Endothelial cell of umbilical vein (primary cell): ENCODE results near the gene THOP1. TPM values are rescaled to one million over a fixed set of nuclear protein-coding genes. Genes with fewer than 3 reads are reported as not detected.

Experiments
- BruUV-seq: library from RNA; stranded (reverse); fragments of 400-500 nt; replicated peaks from 2 replicates; lab custom pipeline; 2021; lab: Mats Ljungman, UMichigan
- CTCF ChIA-PET: fragments of 300-600, 350-600 bp; sonication (Branson Sonifier 250); formaldehyde crosslinking; loops from one replicate; lab custom pipeline; 2021; ENCODE audit warnings: antibody characterized with exemption, inconsistent platforms; lab: Charles Lee
- POLR2A ChIA-PET: fragments of 300-600, 350-600 bp; sonication (Branson Sonifier 250); formaldehyde crosslinking; loops from one replicate; lab custom pipeline; 2021; ENCODE audit warnings: antibody characterized with exemption, inconsistent platforms; lab: Charles Lee
- DNase-seq: peaks from one replicate; pipeline ENCODE4 v3.0.0-alpha.2; 2011; ENCODE audit warnings: low read depth, low spot score
- FAIRE-seq: peaks from 2 replicates; lab custom pipeline; 2011; peaks lifted over from hg19 to GRCh38; lab: Jason Lieb, UNC
- H2AFZ ChIP-seq: 2 replicates; pipeline ENCODE4 v1.6.0; 2012; ENCODE audit warnings: low read depth, low read length, control low read depth, inconsistent platforms
- H3K27ac ChIP-seq: 2 replicates; pipeline ENCODE4 v1.5.1; 2011; ENCODE audit warnings: low read depth, mild to moderate bottlenecking, control low read depth, low read length, moderate library complexity; ENCODE audit not compliant: insufficient read depth
- H3K27me3 ChIP-seq, 2 experiments: 2 replicates each; pipeline versions ENCODE4 v1.6.0 to v1.6.1; 2011; ENCODE audit warnings: low read length in 2 of 2, mixed read lengths in 1 of 2; ENCODE audit not compliant: control insufficient read depth in 2 of 2, insufficient read depth in 2 of 2
- H3K36me3 ChIP-seq, 2 experiments: 2 replicates in 1 of 2; 3 replicates in 1 of 2; pipeline ENCODE4 v1.5.1; 2011; ENCODE audit warnings: low read length in 2 of 2, mild to moderate bottlenecking in 1 of 2, moderate library complexity in 1 of 2; ENCODE audit not compliant: control insufficient read depth in 2 of 2, insufficient read depth in 2 of 2; ENCODE audit errors: extremely low read depth in 1 of 2
- H3K4me1 ChIP-seq: 3 replicates; pipeline ENCODE4 v1.5.1; 2011; ENCODE audit warnings: mild to moderate bottlenecking, low read length; ENCODE audit not compliant: control insufficient read depth, insufficient read depth; ENCODE audit errors: extremely low read depth
- H3K4me2 ChIP-seq: 2 replicates; pipeline ENCODE4 v1.6.1; 2011; ENCODE audit warnings: low read length, control low read depth, mixed read lengths; ENCODE audit not compliant: insufficient read depth
- H3K4me3 ChIP-seq, 3 experiments: fragments of 200-600 bp in 1 of 3; sonication (generic), shearing (Covaris generic) in 1 of 3; replicated peaks in 1 of 3; 2 replicates each; pipeline ENCODE4 v1.5.1; 2011 to 2016; ENCODE audit warnings: control low read depth in 3 of 3, low read length in 3 of 3, mild to moderate bottlenecking in 2 of 3, inconsistent platforms in 1 of 3, low read depth in 1 of 3, moderate library complexity in 1 of 3; ENCODE audit not compliant: insufficient read depth in 1 of 3
- H3K79me2 ChIP-seq: 2 replicates; pipeline ENCODE4 v1.6.0; 2012; ENCODE audit warnings: low read length, inconsistent platforms; ENCODE audit not compliant: control insufficient read depth, insufficient read depth
- H3K9ac ChIP-seq: replicated peaks from 2 replicates; pipeline ENCODE3; 2011; ENCODE audit warnings: low read length, control low read depth; ENCODE audit not compliant: insufficient read depth; ENCODE audit errors: extremely low read depth
- H3K9me1 ChIP-seq: replicated peaks from 3 replicates; pipeline ENCODE4 v1.6.0; 2011; ENCODE audit warnings: mild to moderate bottlenecking, low read length; ENCODE audit not compliant: control insufficient read depth, insufficient read depth; ENCODE audit errors: extremely low read depth
- H3K9me3 ChIP-seq: replicated peaks from 2 replicates; pipeline ENCODE4 v1.5.1; 2012; ENCODE audit warnings: low read length, inconsistent platforms; ENCODE audit not compliant: control insufficient read depth, insufficient read depth
- H4K20me1 ChIP-seq: replicated peaks from 2 replicates; pipeline ENCODE3; 2011; ENCODE audit warnings: mild to moderate bottlenecking, low read length; ENCODE audit not compliant: control insufficient read depth, insufficient read depth; ENCODE audit errors: extremely low read depth
- CTCF ChIP-seq, 2 donors: IDR thresholded peaks; 1 replicate in 1 of 2; 2 replicates in 1 of 2; pipeline ENCODE4 v1.5.1; 2011; ENCODE audit warnings: low read length in 2 of 2, mild to moderate bottlenecking in 2 of 2, moderate library complexity in 2 of 2, control low read depth in 1 of 2, inconsistent platforms in 1 of 2, low read depth in 1 of 2; ENCODE audit not compliant: insufficient read depth in 1 of 2; ENCODE audit errors: extremely low read depth in 1 of 2
- EZH2 ChIP-seq: IDR thresholded peaks from 2 replicates; pipeline ENCODE4 v1.6.1; 2012; ENCODE audit warnings: borderline replicate concordance, low read depth, mild to moderate bottlenecking, moderate library complexity, low read length, inconsistent platforms; ENCODE audit not compliant: severe bottlenecking
- FOS ChIP-seq: IDR thresholded peaks from 2 replicates; pipeline ENCODE4 v1.6.1; 2011; ENCODE audit warnings: mild to moderate bottlenecking, low read length, moderate library complexity, borderline replicate concordance; ENCODE audit not compliant: insufficient read depth
- GATA2 ChIP-seq: IDR thresholded peaks from 2 replicates; pipeline ENCODE4 v1.7.0; 2011; ENCODE audit warnings: low read depth, mild to moderate bottlenecking, moderate library complexity, mixed read lengths, low read length; ENCODE audit not compliant: insufficient read length, insufficient read depth
- JUN ChIP-seq: IDR thresholded peaks from 2 replicates; pipeline ENCODE4 v1.6.1; 2011; ENCODE audit warnings: borderline replicate concordance, low read depth; ENCODE audit not compliant: insufficient read length, insufficient read depth
- MAX ChIP-seq: IDR thresholded peaks from 2 replicates; pipeline ENCODE4 v1.6.1; 2011; ENCODE audit not compliant: insufficient read depth, insufficient read length
- MYC ChIP-seq: IDR thresholded peaks from one replicate; pipeline ENCODE4 v1.6.1; 2011; ENCODE audit warnings: mild to moderate bottlenecking, low read depth, low read length
- POLR2A ChIP-seq: IDR thresholded peaks from 2 replicates; pipeline ENCODE4 v1.6.1; 2012; ENCODE audit warnings: low read depth, mild to moderate bottlenecking, control low read depth, low read length
- POLR2AphosphoS5 ChIP-seq: IDR thresholded peaks from 2 replicates; pipeline ENCODE4 v1.6.1; 2012; ENCODE audit warnings: low read depth, mild to moderate bottlenecking, control low read depth, low read length, moderate library complexity; ENCODE audit not compliant: insufficient read depth
- dilution Hi-C: fragments of 300-500 bp; cut with MboI; formaldehyde crosslinking; loops from one replicate; pipeline ENCODE4 v1.15.0; 2019; ENCODE audit warnings: low sequenced_read_pairs; ENCODE audit not compliant: extremely low pct_ligation_motif_present
- intact Hi-C: fragments of 100-400 bp; cut with micrococcal nuclease; formaldehyde crosslinking; loops from one replicate; pipeline ENCODE4 v1.10.0; 2022
- polyA plus RNA-seq, 4 experiments: library from polyadenylated mRNA; depleted of rRNA in 3 of 4; stranded (reverse) in 3 of 4; unstranded in 1 of 4; fragments of >200 nt; gene quantifications; 2 replicates each; pipeline versions ENCODE4 v1.2.1 to v1.2.3, GENCODE V29; 2011 to 2012; ENCODE audit warnings: missing spikeins in 1 of 4
- total RNA-seq: library from RNA; stranded (reverse); gene quantifications from 2 replicates; pipeline ENCODE4 v1.2.3, GENCODE V29; 2021

THOP1 gene
- total and polyA plus RNA-seq, 2 donors (not counting 3 experiments of a cell fraction or from before 2014, with no cell fraction given) = 88.0 to 115 TPM

- BruUV-seq = no TSS peak
- peaks cover 8 to 44% of the 10 kb centered on the region in 2 experiments for H3K36me3 ChIP-seq
- H3K4me3 ChIP-seq = no peak overlapping the region
- CTCF ChIA-PET = interaction anchor here (1.2 kb wide), 1 partner anchor 9 kb away, joined by 7 read pairs; no protein-coding TSS in a partner anchor
- dilution Hi-C loops = loop anchor here (10.0 kb wide), 1 partner anchor 64 kb away; no protein-coding TSS in a partner anchor
- no peak overlapping the region for H3K9ac ChIP-seq
- no peak for DNase-seq
- no peak overlapping the region for H3K4me2 ChIP-seq
- no peak overlapping the region for H3K27ac ChIP-seq
- FAIRE-seq = no peak
- H2AFZ ChIP-seq = no peak overlapping the region
- H3K4me1 ChIP-seq = no peaks in the 10 kb centered on the region
- no peaks in the 10 kb centered on the region for H3K79me2 ChIP-seq
- H4K20me1 ChIP-seq = no peaks in the 10 kb centered on the region
- intact Hi-C loops = no loop called here
- POLR2A ChIA-PET = no interaction called here
- no peaks in the 10 kb centered on the region for H3K27me3 ChIP-seq
- TF ChIP-seq GATA2 = no peak
- no peak for TF ChIP-seq POLR2A
- TF ChIP-seq JUN = no peak
- TF ChIP-seq MYC = no peak
- TF ChIP-seq EZH2 = no peak
- H3K9me1 ChIP-seq = no peaks in the 10 kb centered on the region
- H3K9me3 ChIP-seq = no peaks in the 10 kb centered on the region
Observed at GRCh38 chr19:2758601-2759313, 26.5 kb upstream of the THOP1 start.

- Histone ChIP-seq H2AFZ (no peak overlapping the region), H3K79me2 (no peaks in the 10 kb centered on the region), H3K9ac (no peak overlapping the region), H3K9me1 (no peaks in the 10 kb centered on the region), H3K36me3 (peaks cover 8 to 43% of the 10 kb centered on the region in 2 experiments), H3K27ac (no peak overlapping the region), H3K4me2 (no peak overlapping the region), H3K9me3 (no peaks in the 10 kb centered on the region), H4K20me1 (no peaks in the 10 kb centered on the region), H3K4me1 (no peaks in the 10 kb centered on the region), H3K27me3 (no peaks in the 10 kb centered on the region), H3K4me3 (no peak overlapping the region)
- dilution Hi-C loops (loop anchor here (10.0 kb wide), 1 partner anchor 65 kb away; no protein-coding TSS in a partner anchor), intact Hi-C loops (no loop called here)
- TF ChIP-seq POLR2AphosphoS5 (no peak), GATA2 (no peak), EZH2 (no peak), MYC (no peak), POLR2A (no peak), CTCF (IDR thresholded peaks at IDR 0.05; ENCODE audit: extremely low read depth in 1 of 2, insufficient read depth in 1 of 2, low read depth in 1 of 2, low read length in 2 of 2) (no peak), FOS (no peak), JUN (no peak), MAX (no peak)
- DNase-seq (no peak), FAIRE-seq (no peak)
- BruUV-seq = no TSS peak
- POLR2A ChIA-PET = no interaction called here
- CTCF ChIA-PET = interaction anchor here (1.2 kb wide), 1 partner anchor 9 kb away, joined by 7 read pairs; no protein-coding TSS in a partner anchor
Observed at GRCh38 chr19:2759362-2759761, 25.9 kb upstream of the THOP1 start.
